ENCODE results near the gene ANKRD34B. TPM values are rescaled to one million over a fixed set of nuclear protein-coding genes. Genes with fewer than 3 reads are reported as not detected.

The ANKRD34B gene
- total RNA-seq, 1 donor from 2014 or later: not detected

Other genes with a start within 250 kb of the ANKRD34B start
- gene ZFYVE16, start 162.2 kb downstream of the ANKRD34B start, total RNA-seq: 16.8 and 22.9 TPM in 2 replicates
- gene FAM151B, start 82.2 kb downstream of the ANKRD34B start, total RNA-seq: 0.79 and 2.0 TPM in 2 replicates
- gene MSH3, start 84.4 kb upstream of the ANKRD34B start, total RNA-seq: 11.1 and 11.8 TPM in 2 replicates
- 1.8 and 2.0 TPM in 2 replicates for gene DHFR, start 84.7 kb upstream of the ANKRD34B start, total RNA-seq

Measured in bronchial epithelial cell (primary cell).